NOMO-1 (cell line): ENCODE data around the gene REEP1.
A peak's percentile ranks its signal among the peaks of the same experiment; 100 is the strongest.
"Not testable (repeated sequence)": the region's sequence is repeated elsewhere in the genome, so short reads cannot be mapped to it uniquely, and the experiment has no call there.

Experiments
- DNase-seq, 2 experiments: peaks; one replicate each; lab custom pipeline; 2025; ENCODE audit not compliant: unreplicated experiment in 2 of 2; lab: John Stamatoyannopoulos, UW

REEP1 gene

GRCh38 chr2:86249176-86249575 is 88.2 kb downstream of the REEP1 start:
- no peak for DNase-seq

- not testable (repeated sequence) for DNase-seq
Observed at GRCh38 chr2:86245222-86245621, 92.2 kb downstream of the REEP1 start.

GRCh38 chr2:86244781-86245180 is 92.6 kb downstream of the REEP1 start:
- DNase-seq, result not testable (repeated sequence)

GRCh38 chr2:86243950-86244733 is 93.3 kb downstream of the REEP1 start:
- DNase-seq, result peak; percentile 14 to 64

GRCh38 chr2:86243272-86243671 is 94.2 kb downstream of the REEP1 start:
- no peak for DNase-seq

GRCh38 chr2:86241611-86242010 is 95.8 kb downstream of the REEP1 start:
- DNase-seq, result no peak

- DNase-seq, result no peak
Observed at GRCh38 chr2:86240251-86240650, 97.2 kb downstream of the REEP1 start.

GRCh38 chr2:86239745-86240144 is 97.7 kb downstream of the REEP1 start:
- no peak for DNase-seq

- DNase-seq, result no peak
Observed at GRCh38 chr2:86239326-86239725, 98.1 kb downstream of the REEP1 start.

GRCh38 chr2:86238354-86238753 is 99.1 kb downstream of the REEP1 start:
- DNase-seq, result no peak

GRCh38 chr2:86237172-86237571 is 100.3 kb downstream of the REEP1 start:
- no peak for DNase-seq

GRCh38 chr2:86235196-86235980 is 102.0 kb downstream of the REEP1 start:
- no peak for DNase-seq

GRCh38 chr2:86234563-86235131 is 102.8 kb downstream of the REEP1 start:
- no peak for DNase-seq

- no peak for DNase-seq
Observed at GRCh38 chr2:86233436-86233835, 104.0 kb downstream of the REEP1 start.

GRCh38 chr2:86232910-86233309 is 104.5 kb downstream of the REEP1 start:
- DNase-seq, result no peak

- no peak for DNase-seq
Observed at GRCh38 chr2:86232373-86232784, 105.0 kb downstream of the REEP1 start.

GRCh38 chr2:86231680-86232372 is 105.6 kb downstream of the REEP1 start:
- DNase-seq, result no peak

GRCh38 chr2:86230961-86231360 is 106.5 kb downstream of the REEP1 start:
- no peak for DNase-seq

- DNase-seq, result peak; percentile 72 to 84
Observed at GRCh38 chr2:86229221-86229620, 108.2 kb downstream of the REEP1 start.

- not testable (repeated sequence) for DNase-seq
Observed at GRCh38 chr2:86228574-86228973, 108.9 kb downstream of the REEP1 start.

- no peak for DNase-seq
Observed at GRCh38 chr2:86227685-86228084, 109.7 kb downstream of the REEP1 start.
